K562 (cell line): Measurements from ENCODE around the gene IFT22. TPM values are rescaled to one million over a fixed set of nuclear protein-coding genes. Genes with fewer than 3 reads are reported as not detected.
A peak's percentile ranks its signal among the peaks of the same experiment; 100 is the strongest.

ENCODE experiments used
- GTF2F1 ChIP-seq: IDR thresholded peaks from 2 replicates; pipeline ENCODE4 v1.6.1; 2011; ENCODE audit warnings: low read depth, low read length, improper control_type of control experiment
- HNRNPLL ChIP-seq: fragments of 200-400 bp; formaldehyde crosslinking; IDR thresholded peaks from 2 replicates; pipeline ENCODE4 v1.6.1; 2017; ENCODE audit warnings: low read length, low read depth, mild to moderate bottlenecking; ENCODE audit not compliant: poor library complexity, severe bottlenecking
- MTA3 ChIP-seq: fragments of 450-650 bp; formaldehyde crosslinking; IDR thresholded peaks from 2 replicates; pipeline ENCODE4 v1.6.1; 2017; ENCODE audit warnings: mild to moderate bottlenecking, borderline replicate concordance
- MYC ChIP-seq, 2 experiments: fragments of 250-450 bp in 1 of 2; sonication (Bioruptor Pico) in 1 of 2; IDR thresholded peaks; 2 replicates each; pipeline versions ENCODE4 v1.5.1 to v1.6.1; 2012 to 2021; ENCODE audit warnings: low read depth in 2 of 2, borderline replicate concordance in 1 of 2, improper control_type of control experiment in 1 of 2, low read length in 1 of 2, mild to moderate bottlenecking in 1 of 2, moderate library complexity in 1 of 2
- OTX1 ChIP-seq: fragments of 450-650 bp; formaldehyde crosslinking; IDR thresholded peaks from 2 replicates; pipeline ENCODE4 v1.4.0; 2022; ENCODE audit warnings: mild to moderate bottlenecking
- PCBP1 ChIP-seq: fragments of 200-400 bp; formaldehyde crosslinking; IDR thresholded peaks from 2 replicates; pipeline ENCODE4 v1.6.1; 2018; ENCODE audit warnings: mild to moderate bottlenecking, low read depth, low read length; ENCODE audit not compliant: poor library complexity, severe bottlenecking
- POLR2AphosphoS5 ChIP-seq: IDR thresholded peaks from 2 replicates; pipeline ENCODE4 v1.6.1; 2011; ENCODE audit warnings: mild to moderate bottlenecking, low read depth, low read length, moderate library complexity; ENCODE audit not compliant: control insufficient read depth, insufficient read depth
- RBBP5 ChIP-seq: fragments of 200-600 bp; sonication (generic); IDR thresholded peaks from 2 replicates; pipeline ENCODE4 v1.6.1; 2012; ENCODE audit warnings: borderline replicate concordance, mild to moderate bottlenecking, low read length, control low read depth, inconsistent platforms; ENCODE audit not compliant: insufficient read depth, poor library complexity, severe bottlenecking
- RBM17 ChIP-seq: fragments of 200-400 bp; formaldehyde crosslinking; IDR thresholded peaks from 2 replicates; pipeline ENCODE4 v1.6.1; 2017; ENCODE audit warnings: low read depth, mild to moderate bottlenecking, low read length, borderline replicate concordance
- TBP ChIP-seq: optimal IDR thresholded peaks from 2 replicates; pipeline ENCODE3; 2011; ENCODE audit warnings: low read depth, low read length, improper control_type of control experiment
- ZNF184 ChIP-seq: sonication (generic); formaldehyde crosslinking; IDR thresholded peaks from 2 replicates; pipeline ENCODE4 v1.5.0; 2020; ENCODE audit warnings: missing genetic modification reagents
- polyA plus RNA-seq, 8 experiments: library from polyadenylated mRNA; depleted of rRNA in 4 of 8; stranded (reverse) in 5 of 8; unstranded in 3 of 8; fragments of >200 nt; fragmentation: Nextera tagmentation in 2 of 8; fragmentation: Illumina TruSeq in 1 of 8; extraction: Ambion mirVana in 2 of 8; extraction: Trizol in 1 of 8; gene quantifications; 2 replicates each; pipeline versions ENCODE4 v1.2.1 to v1.2.3, GENCODE V29; 2011 to 2014; ENCODE audit warnings: inconsistent platforms in 1 of 8, missing spikeins in 1 of 8
- total RNA-seq, 7 experiments: library from RNA; depleted of rRNA in 6 of 7; stranded (reverse); fragments of >200 nt in 6 of 7; fragmentation: Illumina TruSeq in 2 of 7; extraction: Trizol in 2 of 7; gene quantifications; 2 replicates each; pipeline versions ENCODE4 v1.2.1 to v1.2.3, GENCODE V29; 2011 to 2021; ENCODE audit warnings: low replicate concordance in 1 of 7
- TF ChIP-seq, protein P1 (sequence below), 2 experiments: fragments of 150-350 bp in 1 of 2; IDR thresholded peaks; 2 replicates each; pipeline ENCODE4 v1.6.1; 2012 to 2016; ENCODE audit warnings: low read depth in 2 of 2, low read length in 2 of 2, mild to moderate bottlenecking in 1 of 2, moderate library complexity in 1 of 2
- TF ChIP-seq, protein P2 (sequence below): fragments of 450-650 bp; IDR thresholded peaks from 2 replicates; pipeline ENCODE4 v1.6.1; 2016; ENCODE audit warnings: missing biosample characterization, missing genetic modification characterization
- TF ChIP-seq, protein P3 (sequence below): sonication (generic); formaldehyde crosslinking; IDR thresholded peaks from 2 replicates; pipeline ENCODE4 v1.8.1; 2022; ENCODE audit warnings: missing genetic modification reagents
- TF ChIP-seq, protein P4 (sequence below), 2 experiments: fragments of 250-450 bp in 1 of 2; fragments of 450-650 bp in 1 of 2; sonication (Bioruptor Pico) in 1 of 2; IDR thresholded peaks; 2 replicates each; pipeline versions ENCODE4 v1.6.1 to v1.8.0; 2016 to 2021; ENCODE audit warnings: mild to moderate bottlenecking in 2 of 2, moderate library complexity in 2 of 2, missing compliant biosample characterization in 1 of 2, missing genetic modification characterization in 1 of 2
- TF ChIP-seq, protein P5 (sequence below), 2 experiments: fragments of 450-650 bp; conservative IDR thresholded peaks; 2 replicates each; pipeline ENCODE4 v1.6.1; 2017; ENCODE audit warnings: mild to moderate bottlenecking in 2 of 2, moderate library complexity in 2 of 2

The IFT22 gene
- total and polyA plus RNA-seq, 9 of the 15 experiments (the other 6 are each of a cell fraction or from before 2014, with no cell fraction given), result 6.3 to 18.2 (median 7.7) TPM

DNA sequence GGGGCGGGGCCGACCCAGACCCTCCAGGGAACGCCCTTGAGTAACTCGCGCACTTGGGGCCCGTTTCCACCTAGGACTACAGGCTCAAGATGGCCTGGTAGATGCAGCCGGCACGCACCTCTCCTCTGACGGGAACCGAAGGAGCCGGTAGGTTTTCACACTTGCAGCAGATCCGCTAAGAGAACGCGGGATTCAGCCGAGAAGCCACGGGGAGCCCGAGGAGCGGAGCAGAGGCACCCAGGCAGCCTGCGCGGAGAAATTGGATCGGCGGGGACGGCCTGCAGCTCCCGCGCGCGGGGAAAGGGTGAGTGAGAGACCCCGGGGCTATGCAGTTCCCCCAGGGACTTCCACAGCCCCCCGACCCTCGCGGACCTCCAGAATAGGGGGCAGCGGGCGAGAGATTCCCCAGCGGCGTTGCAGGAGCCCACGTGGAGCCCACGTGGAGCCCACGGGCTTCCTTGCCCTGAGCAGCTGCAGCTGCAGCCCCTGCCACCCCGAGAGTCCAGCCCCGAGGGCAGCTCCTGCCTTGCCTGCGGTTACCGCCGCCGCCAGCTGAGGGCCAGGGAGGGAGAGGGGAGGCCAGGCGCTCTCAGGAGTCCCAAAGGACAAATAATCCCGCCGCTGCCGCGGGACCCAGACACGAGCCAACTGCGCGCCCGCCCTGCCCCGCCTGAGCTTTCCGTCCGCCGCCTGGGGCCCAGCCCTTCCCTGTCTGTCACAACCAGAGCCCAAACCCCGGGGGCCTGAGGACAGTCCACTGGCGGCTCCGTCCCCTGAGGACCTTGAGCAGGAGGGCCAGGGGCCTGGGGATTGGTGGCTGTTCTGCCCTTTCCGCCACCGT is 13.1 kb downstream of the IFT22 start (continued):
- TF ChIP-seq, protein P1, sequence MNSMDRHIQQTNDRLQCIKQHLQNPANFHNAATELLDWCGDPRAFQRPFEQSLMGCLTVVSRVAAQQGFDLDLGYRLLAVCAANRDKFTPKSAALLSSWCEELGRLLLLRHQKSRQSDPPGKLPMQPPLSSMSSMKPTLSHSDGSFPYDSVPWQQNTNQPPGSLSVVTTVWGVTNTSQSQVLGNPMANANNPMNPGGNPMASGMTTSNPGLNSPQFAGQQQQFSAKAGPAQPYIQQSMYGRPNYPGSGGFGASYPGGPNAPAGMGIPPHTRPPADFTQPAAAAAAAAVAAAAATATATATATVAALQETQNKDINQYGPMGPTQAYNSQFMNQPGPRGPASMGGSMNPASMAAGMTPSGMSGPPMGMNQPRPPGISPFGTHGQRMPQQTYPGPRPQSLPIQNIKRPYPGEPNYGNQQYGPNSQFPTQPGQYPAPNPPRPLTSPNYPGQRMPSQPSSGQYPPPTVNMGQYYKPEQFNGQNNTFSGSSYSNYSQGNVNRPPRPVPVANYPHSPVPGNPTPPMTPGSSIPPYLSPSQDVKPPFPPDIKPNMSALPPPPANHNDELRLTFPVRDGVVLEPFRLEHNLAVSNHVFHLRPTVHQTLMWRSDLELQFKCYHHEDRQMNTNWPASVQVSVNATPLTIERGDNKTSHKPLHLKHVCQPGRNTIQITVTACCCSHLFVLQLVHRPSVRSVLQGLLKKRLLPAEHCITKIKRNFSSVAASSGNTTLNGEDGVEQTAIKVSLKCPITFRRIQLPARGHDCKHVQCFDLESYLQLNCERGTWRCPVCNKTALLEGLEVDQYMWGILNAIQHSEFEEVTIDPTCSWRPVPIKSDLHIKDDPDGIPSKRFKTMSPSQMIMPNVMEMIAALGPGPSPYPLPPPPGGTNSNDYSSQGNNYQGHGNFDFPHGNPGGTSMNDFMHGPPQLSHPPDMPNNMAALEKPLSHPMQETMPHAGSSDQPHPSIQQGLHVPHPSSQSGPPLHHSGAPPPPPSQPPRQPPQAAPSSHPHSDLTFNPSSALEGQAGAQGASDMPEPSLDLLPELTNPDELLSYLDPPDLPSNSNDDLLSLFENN (IDR thresholded peaks at IDR 0.05; ENCODE audit: low read depth in 2 of 2, low read length in 2 of 2), result no peak
- TF ChIP-seq, protein P2, sequence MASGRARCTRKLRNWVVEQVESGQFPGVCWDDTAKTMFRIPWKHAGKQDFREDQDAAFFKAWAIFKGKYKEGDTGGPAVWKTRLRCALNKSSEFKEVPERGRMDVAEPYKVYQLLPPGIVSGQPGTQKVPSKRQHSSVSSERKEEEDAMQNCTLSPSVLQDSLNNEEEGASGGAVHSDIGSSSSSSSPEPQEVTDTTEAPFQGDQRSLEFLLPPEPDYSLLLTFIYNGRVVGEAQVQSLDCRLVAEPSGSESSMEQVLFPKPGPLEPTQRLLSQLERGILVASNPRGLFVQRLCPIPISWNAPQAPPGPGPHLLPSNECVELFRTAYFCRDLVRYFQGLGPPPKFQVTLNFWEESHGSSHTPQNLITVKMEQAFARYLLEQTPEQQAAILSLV, result no peak
- TF ChIP-seq ZNF184 (CRISPR knock-in tag) (no peak), POLR2AphosphoS5 (peak; percentile 58; the same call in 1 of the 2 replicates), HNRNPLL (peak; percentile 53), MYC (IDR thresholded peaks at IDR 0.05; ENCODE audit: low read depth, low read length) (peak; percentile 65), MYC (CRISPR knock-in tag; IDR thresholded peaks at IDR 0.05; ENCODE audit: borderline replicate concordance, low read depth) (no peak), RBBP5 (no peak), TBP (peak; percentile 53), RBM17 (no peak), GTF2F1 (no peak), PCBP1 (peak; percentile 77), MTA3 (no peak), OTX1 (no peak)
- TF ChIP-seq, protein P3, sequence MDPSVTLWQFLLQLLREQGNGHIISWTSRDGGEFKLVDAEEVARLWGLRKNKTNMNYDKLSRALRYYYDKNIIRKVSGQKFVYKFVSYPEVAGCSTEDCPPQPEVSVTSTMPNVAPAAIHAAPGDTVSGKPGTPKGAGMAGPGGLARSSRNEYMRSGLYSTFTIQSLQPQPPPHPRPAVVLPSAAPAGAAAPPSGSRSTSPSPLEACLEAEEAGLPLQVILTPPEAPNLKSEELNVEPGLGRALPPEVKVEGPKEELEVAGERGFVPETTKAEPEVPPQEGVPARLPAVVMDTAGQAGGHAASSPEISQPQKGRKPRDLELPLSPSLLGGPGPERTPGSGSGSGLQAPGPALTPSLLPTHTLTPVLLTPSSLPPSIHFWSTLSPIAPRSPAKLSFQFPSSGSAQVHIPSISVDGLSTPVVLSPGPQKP (CRISPR knock-in tag), result no peak
- TF ChIP-seq, protein P4, sequence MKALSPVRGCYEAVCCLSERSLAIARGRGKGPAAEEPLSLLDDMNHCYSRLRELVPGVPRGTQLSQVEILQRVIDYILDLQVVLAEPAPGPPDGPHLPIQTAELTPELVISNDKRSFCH (CRISPR knock-in tag; IDR thresholded peaks at IDR 0.05), result no peak
- TF ChIP-seq, protein P4 (tag; IDR thresholded peaks at IDR 0.05), result no peak
- TF ChIP-seq, protein P5, sequence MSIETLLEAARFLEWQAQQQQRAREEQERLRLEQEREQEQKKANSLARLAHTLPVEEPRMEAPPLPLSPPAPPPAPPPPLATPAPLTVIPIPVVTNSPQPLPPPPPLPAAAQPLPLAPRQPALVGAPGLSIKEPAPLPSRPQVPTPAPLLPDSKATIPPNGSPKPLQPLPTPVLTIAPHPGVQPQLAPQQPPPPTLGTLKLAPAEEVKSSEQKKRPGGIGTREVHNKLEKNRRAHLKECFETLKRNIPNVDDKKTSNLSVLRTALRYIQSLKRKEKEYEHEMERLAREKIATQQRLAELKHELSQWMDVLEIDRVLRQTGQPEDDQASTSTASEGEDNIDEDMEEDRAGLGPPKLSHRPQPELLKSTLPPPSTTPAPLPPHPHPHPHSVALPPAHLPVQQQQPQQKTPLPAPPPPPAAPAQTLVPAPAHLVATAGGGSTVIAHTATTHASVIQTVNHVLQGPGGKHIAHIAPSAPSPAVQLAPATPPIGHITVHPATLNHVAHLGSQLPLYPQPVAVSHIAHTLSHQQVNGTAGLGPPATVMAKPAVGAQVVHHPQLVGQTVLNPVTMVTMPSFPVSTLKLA (conservative IDR thresholded peaks at IDR 0.05), result peak in 1 of 2 experiments; percentile 49; a peak in 3 of 4 replicates
